ENCODE measurements around the gene TMEM250.
A peak's percentile ranks its signal among the peaks of the same experiment; 100 is the strongest.
"Not testable (repeated sequence)": the region's sequence is repeated elsewhere in the genome, so short reads cannot be mapped to it uniquely, and the experiment has no call there.

TMEM250 gene

GRCh38 chr9:136110082-136111061, 8.3 kb downstream of the TMEM250 start:
- DNase-seq = peak; percentile 41

GRCh38 chr9:136109351-136110081, 9.2 kb downstream of the TMEM250 start:
- DNase-seq = peak; percentile 94

- no peak for DNase-seq
Measured at GRCh38 chr9:136108648-136109266, 9.9 kb downstream of the TMEM250 start.

- DNase-seq = no peak
Measured at GRCh38 chr9:136107953-136108647, 10.6 kb downstream of the TMEM250 start.

GRCh38 chr9:136107155-136107952, 11.3 kb downstream of the TMEM250 start:
- peak; percentile 40 for DNase-seq

- no peak for DNase-seq
Measured at GRCh38 chr9:136105398-136106135, 13.1 kb downstream of the TMEM250 start.

- no peak for DNase-seq
Measured at GRCh38 chr9:136104916-136105315, 13.8 kb downstream of the TMEM250 start.

GRCh38 chr9:136104488-136104800, 14.2 kb downstream of the TMEM250 start:
- no peak for DNase-seq

GRCh38 chr9:136103651-136104487, 14.8 kb downstream of the TMEM250 start:
- no peak for DNase-seq

- DNase-seq = not testable (repeated sequence)
Measured at GRCh38 chr9:136101615-136102074, 17.0 kb downstream of the TMEM250 start.

GRCh38 chr9:136100700-136101614, 17.7 kb downstream of the TMEM250 start:
- no peak for DNase-seq

GRCh38 chr9:136099542-136099941, 19.1 kb downstream of the TMEM250 start:
- DNase-seq = no peak

- no peak for DNase-seq
Measured at GRCh38 chr9:136098844-136099243, 19.8 kb downstream of the TMEM250 start.

GRCh38 chr9:136098210-136098609, 20.5 kb downstream of the TMEM250 start:
- no peak for DNase-seq

- DNase-seq = no peak
Measured at GRCh38 chr9:136096505-136097001, 22.1 kb downstream of the TMEM250 start.

- no peak for DNase-seq
Measured at GRCh38 chr9:136095070-136096058, 23.3 kb downstream of the TMEM250 start, which contains the start of gene NACC2. TSS of gene NACC2 (minus strand) at chr9:136095289. CDS start at chr9:136050521, 44,768 bp downstream.
